OCI-LY1 (cell line): ENCODE measurements around the gene PDPN.

Source experiments
- H2AFZ ChIP-seq: fragments of 200-600 bp; sonication (generic), shearing (Covaris generic); 2 replicates; pipeline ENCODE4 v1.6.0; 2014; ENCODE audit warnings: antibody characterized with exemption, mild to moderate bottlenecking, low read length
- H3F3A ChIP-seq: fragments of 200-600 bp; sonication (generic), shearing (Covaris generic); 2 replicates; pipeline ENCODE4 v1.6.0; 2014; ENCODE audit warnings: mild to moderate bottlenecking, antibody characterized with exemption, low read length, moderate library complexity; ENCODE audit not compliant: insufficient read depth
- H3K27ac ChIP-seq: fragments of 200-600 bp; sonication (generic); 2 replicates; pipeline ENCODE4 v1.5.1; 2014; ENCODE audit warnings: low read length, mixed run types, mild to moderate bottlenecking, low read depth; ENCODE audit not compliant: poor library complexity, severe bottlenecking
- H3K27me3 ChIP-seq: fragments of 200-600 bp; sonication (generic); 2 replicates; pipeline ENCODE4 v1.6.0; 2014; ENCODE audit warnings: antibody characterized with exemption, mild to moderate bottlenecking, low read length, moderate library complexity; ENCODE audit not compliant: insufficient read depth
- H3K36me3 ChIP-seq: fragments of 200-600 bp; sonication (generic); 2 replicates; pipeline ENCODE4 v1.6.1; 2014; ENCODE audit warnings: mild to moderate bottlenecking, antibody characterized with exemption, low read length, moderate library complexity, mixed read lengths; ENCODE audit not compliant: insufficient read depth
- H3K4me1 ChIP-seq: fragments of 200-600 bp; sonication (generic); 2 replicates; pipeline ENCODE4 v1.5.1; 2014; ENCODE audit warnings: mild to moderate bottlenecking, low read length, moderate library complexity; ENCODE audit not compliant: insufficient read depth, severe bottlenecking
- H3K4me2 ChIP-seq: fragments of 200-600 bp; sonication (generic), shearing (Covaris generic); 2 replicates; pipeline ENCODE4 v1.6.1; 2014; ENCODE audit warnings: low read length
- H3K4me3 ChIP-seq: fragments of 200-600 bp; sonication (generic); 2 replicates; pipeline ENCODE4 v1.5.1; 2014; ENCODE audit warnings: low read length, low read depth, mild to moderate bottlenecking, mixed read lengths; ENCODE audit not compliant: poor library complexity, severe bottlenecking
- H3K79me2 ChIP-seq: fragments of 200-600 bp; shearing (Covaris generic); 2 replicates; pipeline ENCODE4 v1.6.1; 2016; ENCODE audit warnings: mixed run types, low read length, mixed read lengths; ENCODE audit not compliant: insufficient read depth
- H3K9ac ChIP-seq: fragments of 200-600 bp; sonication (generic), shearing (Covaris generic); 2 replicates; pipeline ENCODE4 v1.6.1; 2014; ENCODE audit warnings: mild to moderate bottlenecking, low read length, mixed read lengths
- H3K9me2 ChIP-seq: fragments of 200-600 bp; sonication (generic), shearing (Covaris generic); 2 replicates; pipeline ENCODE4 v1.6.1; 2014; ENCODE audit warnings: low read depth, mild to moderate bottlenecking, low read length, mixed read lengths
- H3K9me3 ChIP-seq: fragments of 200-600 bp; shearing (Covaris generic); 2 replicates; pipeline ENCODE4 v1.6.1; 2014; ENCODE audit warnings: low read length, mixed read lengths
- H4K20me1 ChIP-seq: fragments of 200-600 bp; sonication (generic), shearing (Covaris generic); 2 replicates; pipeline ENCODE4 v1.6.0; 2016; ENCODE audit warnings: mild to moderate bottlenecking, low read length; ENCODE audit not compliant: insufficient read depth
- CTCF ChIP-seq: fragments of 200-600 bp; sonication (generic), shearing (Covaris generic); IDR thresholded peaks from 2 replicates; pipeline ENCODE4 v1.5.1; 2017; ENCODE audit warnings: mild to moderate bottlenecking, antibody characterized with exemption, low read length, moderate library complexity, mixed read lengths
- EZH2 ChIP-seq: fragments of 200-600 bp; sonication (generic), shearing (Covaris generic); IDR thresholded peaks from 2 replicates; pipeline ENCODE4 v1.8.0; 2017; ENCODE audit warnings: borderline replicate concordance, mixed run types, mild to moderate bottlenecking, antibody characterized with exemption, low read length, moderate library complexity, mixed read lengths

Gene PDPN

GRCh38 chr1:13590486-13590885, 6.9 kb downstream of the PDPN start:
- 0 out of 2 replicates have a peak, but pooled peaks cover under 1% of the 10 kb centered on the region for H3K27me3 ChIP-seq
- no peaks in the 10 kb centered on the region for H3K36me3 ChIP-seq
- H3K27ac ChIP-seq = no peak overlapping the region
- H3K4me3 ChIP-seq = no peak overlapping the region
- H3K79me2 ChIP-seq = no peaks in the 10 kb centered on the region
- H3F3A ChIP-seq = no peaks in the 10 kb centered on the region
- no peaks in the 10 kb centered on the region for H3K9me3 ChIP-seq
- no peak for TF ChIP-seq EZH2
- no peak for TF ChIP-seq CTCF
- no peaks in the 10 kb centered on the region for H3K4me1 ChIP-seq
- no peak overlapping the region for H2AFZ ChIP-seq
- no peaks in the 10 kb centered on the region for H4K20me1 ChIP-seq
- H3K4me2 ChIP-seq = no peak overlapping the region
- no peaks in the 10 kb centered on the region for H3K9me2 ChIP-seq
- H3K9ac ChIP-seq = no peak overlapping the region

- Histone ChIP-seq H3K9me2 (no peaks in the 10 kb centered on the region), H4K20me1 (no peaks in the 10 kb centered on the region), H3F3A (no peaks in the 10 kb centered on the region), H3K36me3 (no peaks in the 10 kb centered on the region), H3K4me1 (no peaks in the 10 kb centered on the region), H3K9me3 (no peaks in the 10 kb centered on the region), H3K4me3 (no peak overlapping the region), H3K27ac (no peak overlapping the region), H2AFZ (no peak overlapping the region), H3K79me2 (no peaks in the 10 kb centered on the region), H3K9ac (no peak overlapping the region), H3K4me2 (no peak overlapping the region), H3K27me3 (no peaks in the 10 kb centered on the region)
- TF ChIP-seq CTCF (no peak), EZH2 (no peak)
Observed at GRCh38 chr1:13593511-13594131, 10.0 kb downstream of the PDPN start.

GRCh38 chr1:13595411-13595810, 11.8 kb downstream of the PDPN start:
- no peaks in the 10 kb centered on the region for H3K9me3 ChIP-seq

More at GRCh38 chr1:13595411-13595810, 11.8 kb downstream of the PDPN start:
- no peaks in the 10 kb centered on the region for H3K79me2 ChIP-seq
- no peak overlapping the region for H3K9ac ChIP-seq
- no peak overlapping the region for H3K4me3 ChIP-seq
- no peaks in the 10 kb centered on the region for H3F3A ChIP-seq
- no peak overlapping the region for H2AFZ ChIP-seq
- no peaks in the 10 kb centered on the region for H3K27me3 ChIP-seq
- H3K27ac ChIP-seq = no peak overlapping the region
- no peaks in the 10 kb centered on the region for H3K9me2 ChIP-seq
- no peaks in the 10 kb centered on the region for H3K36me3 ChIP-seq
- no peak for TF ChIP-seq EZH2
- no peak for TF ChIP-seq CTCF
- no peak overlapping the region for H3K4me2 ChIP-seq
- no peaks in the 10 kb centered on the region for H3K4me1 ChIP-seq
- no peaks in the 10 kb centered on the region for H4K20me1 ChIP-seq
